ENCODE data around the gene PCGF1.

The PCGF1 gene

GRCh38 chr2:74536166-74536950 is 28.9 kb upstream of the PCGF1 start:
- no peak for FAIRE-seq

GRCh38 chr2:74535440-74535965 is 28.0 kb upstream of the PCGF1 start:
- no peak for FAIRE-seq

- FAIRE-seq, result no peak
Measured at GRCh38 chr2:74534411-74534810, 26.9 kb upstream of the PCGF1 start.

- no peak for FAIRE-seq
Measured at GRCh38 chr2:74533464-74533863, 26.0 kb upstream of the PCGF1 start.

- no peak for FAIRE-seq
Measured at GRCh38 chr2:74532222-74532621, 24.7 kb upstream of the PCGF1 start.

GRCh38 chr2:74531666-74532065 is 24.2 kb upstream of the PCGF1 start:
- FAIRE-seq, result no peak

GRCh38 chr2:74530239-74531187 is 23.0 kb upstream of the PCGF1 start:
- no peak for FAIRE-seq

- FAIRE-seq, result no peak
Measured at GRCh38 chr2:74529357-74530238, 22.1 kb upstream of the PCGF1 start, which contains the start of the genes AUP1 and HTRA2. AUP1 (minus strand) TSS chr2:74529706; CDS start chr2:74529629, 77 bp downstream. HTRA2 (plus strand) TSS chr2:74529933; CDS start chr2:74530007, 74 bp downstream.

GRCh38 chr2:74528600-74529356 is 21.3 kb upstream of the PCGF1 start:
- no peak for FAIRE-seq

GRCh38 chr2:74527741-74528140 is 20.2 kb upstream of the PCGF1 start:
- FAIRE-seq, result no peak

GRCh38 chr2:74526649-74527230 is 19.2 kb upstream of the PCGF1 start:
- no peak for FAIRE-seq

- no peak for FAIRE-seq
Measured at GRCh38 chr2:74525717-74526648, 18.5 kb upstream of the PCGF1 start, which contains the start of gene DQX1. DQX1 (minus strand) TSS chr2:74526231; CDS start chr2:74525729, 502 bp downstream.

- no peak for FAIRE-seq
Measured at GRCh38 chr2:74524955-74525716, 17.6 kb upstream of the PCGF1 start.

- no peak for FAIRE-seq
Measured at GRCh38 chr2:74524005-74524404, 16.5 kb upstream of the PCGF1 start.

- no peak for FAIRE-seq
Measured at GRCh38 chr2:74522516-74522915, 15.0 kb upstream of the PCGF1 start.

GRCh38 chr2:74516650-74517049 is 9.2 kb upstream of the PCGF1 start:
- FAIRE-seq, result no peak

GRCh38 chr2:74515981-74516633 is 8.6 kb upstream of the PCGF1 start:
- FAIRE-seq, result no peak

- FAIRE-seq, result no peak
Measured at GRCh38 chr2:74515271-74515980, 7.9 kb upstream of the PCGF1 start.
